Lower leg skin (tissue), 3 donors: Measurements from ENCODE around the gene EFCAB6.

Source experiments
- POLR2A ChIP-seq, 2 donors: fragments of 450-650 bp; IDR thresholded peaks; one replicate each; pipeline ENCODE4 v1.6.1; 2016 to 2017; ENCODE audit warnings: antibody characterized with exemption in 2 of 2, mild to moderate bottlenecking in 1 of 2, moderate library complexity in 1 of 2
- TF ChIP-seq, protein P1 (sequence below), 3 donors: fragments of 450-650 bp; IDR thresholded peaks; one replicate each; pipeline ENCODE4 v1.5.1; 2016; ENCODE audit warnings: antibody characterized with exemption in 3 of 3, mild to moderate bottlenecking in 3 of 3, moderate library complexity in 2 of 3

DNA sequence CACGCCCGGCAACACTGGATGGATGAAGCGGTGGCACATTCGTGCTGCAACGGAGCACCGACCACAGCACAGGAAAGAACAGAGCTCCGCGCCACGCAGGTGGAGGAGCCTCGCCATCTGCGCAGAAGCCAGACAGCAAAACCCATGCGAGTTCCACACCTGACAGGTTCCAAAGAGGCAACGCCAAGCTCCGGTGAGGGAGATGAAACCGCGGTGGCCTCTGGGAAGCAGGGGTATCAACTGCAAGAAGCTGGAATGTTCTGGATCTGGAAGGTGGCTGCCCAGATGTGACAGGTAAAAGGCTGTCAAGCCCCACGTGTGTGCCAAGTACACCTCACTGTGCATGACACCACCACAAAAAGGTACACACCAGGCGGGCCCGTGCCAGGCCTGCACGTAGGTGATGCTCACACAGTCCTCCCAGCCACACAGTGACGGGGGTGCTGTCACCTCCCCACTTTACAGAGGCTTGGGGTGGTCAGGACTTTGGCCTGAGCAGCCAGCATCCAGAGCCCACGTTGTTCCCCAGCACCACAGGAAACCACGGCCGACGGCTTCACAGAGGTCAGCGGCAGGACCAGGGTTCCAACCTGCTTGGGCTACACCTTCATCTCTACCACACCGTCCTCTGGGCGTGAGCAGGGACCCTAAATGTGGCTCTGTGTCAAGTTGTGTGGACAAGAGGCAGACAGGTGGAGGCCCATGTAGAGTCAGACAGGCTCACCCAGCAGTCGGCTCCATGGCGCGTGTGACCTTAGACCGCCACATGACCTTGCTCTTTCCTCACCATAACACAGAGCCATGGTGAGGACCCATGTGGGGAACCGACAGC, 19.7 kb upstream of the EFCAB6 start:
- TF ChIP-seq, protein P1, sequence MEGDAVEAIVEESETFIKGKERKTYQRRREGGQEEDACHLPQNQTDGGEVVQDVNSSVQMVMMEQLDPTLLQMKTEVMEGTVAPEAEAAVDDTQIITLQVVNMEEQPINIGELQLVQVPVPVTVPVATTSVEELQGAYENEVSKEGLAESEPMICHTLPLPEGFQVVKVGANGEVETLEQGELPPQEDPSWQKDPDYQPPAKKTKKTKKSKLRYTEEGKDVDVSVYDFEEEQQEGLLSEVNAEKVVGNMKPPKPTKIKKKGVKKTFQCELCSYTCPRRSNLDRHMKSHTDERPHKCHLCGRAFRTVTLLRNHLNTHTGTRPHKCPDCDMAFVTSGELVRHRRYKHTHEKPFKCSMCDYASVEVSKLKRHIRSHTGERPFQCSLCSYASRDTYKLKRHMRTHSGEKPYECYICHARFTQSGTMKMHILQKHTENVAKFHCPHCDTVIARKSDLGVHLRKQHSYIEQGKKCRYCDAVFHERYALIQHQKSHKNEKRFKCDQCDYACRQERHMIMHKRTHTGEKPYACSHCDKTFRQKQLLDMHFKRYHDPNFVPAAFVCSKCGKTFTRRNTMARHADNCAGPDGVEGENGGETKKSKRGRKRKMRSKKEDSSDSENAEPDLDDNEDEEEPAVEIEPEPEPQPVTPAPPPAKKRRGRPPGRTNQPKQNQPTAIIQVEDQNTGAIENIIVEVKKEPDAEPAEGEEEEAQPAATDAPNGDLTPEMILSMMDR (IDR thresholded peaks at IDR 0.05) = no peak
- TF ChIP-seq POLR2A (IDR thresholded peaks at IDR 0.05) = no peak
